ENCODE measurements around the gene BLM. TPM values are rescaled to one million over a fixed set of nuclear protein-coding genes. Genes with fewer than 3 reads are reported as not detected.
"Not testable (repeated sequence)": the region's sequence is repeated elsewhere in the genome, so short reads cannot be mapped to it uniquely, and the experiment has no call there.

Gene BLM
- total RNA-seq, 1 donor from 2014 or later = 74.7 TPM

GRCh38 chr15:90818251-90819210, 101.4 kb downstream of the BLM start:
- intact Hi-C loops (cut with micrococcal nuclease) = loop anchor here (5.0 kb wide), 2 partner anchors 171 to 246 kb away; no protein-coding TSS in a partner anchor

- intact Hi-C loops (cut with micrococcal nuclease) = loop anchor here (5.0 kb wide), 2 partner anchors 172 to 247 kb away; no protein-coding TSS in a partner anchor
Observed at GRCh38 chr15:90819390-90819789, 102.2 kb downstream of the BLM start.

GRCh38 chr15:90819850-90820249, 102.7 kb downstream of the BLM start:
- intact Hi-C loops (cut with micrococcal nuclease) = loop anchor here (5.0 kb wide), 2 partner anchors 173 to 248 kb away; no protein-coding TSS in a partner anchor

- intact Hi-C loops (cut with micrococcal nuclease) = no loop called here
Observed at GRCh38 chr15:90820481-90820880, 103.3 kb downstream of the BLM start.

DNA sequence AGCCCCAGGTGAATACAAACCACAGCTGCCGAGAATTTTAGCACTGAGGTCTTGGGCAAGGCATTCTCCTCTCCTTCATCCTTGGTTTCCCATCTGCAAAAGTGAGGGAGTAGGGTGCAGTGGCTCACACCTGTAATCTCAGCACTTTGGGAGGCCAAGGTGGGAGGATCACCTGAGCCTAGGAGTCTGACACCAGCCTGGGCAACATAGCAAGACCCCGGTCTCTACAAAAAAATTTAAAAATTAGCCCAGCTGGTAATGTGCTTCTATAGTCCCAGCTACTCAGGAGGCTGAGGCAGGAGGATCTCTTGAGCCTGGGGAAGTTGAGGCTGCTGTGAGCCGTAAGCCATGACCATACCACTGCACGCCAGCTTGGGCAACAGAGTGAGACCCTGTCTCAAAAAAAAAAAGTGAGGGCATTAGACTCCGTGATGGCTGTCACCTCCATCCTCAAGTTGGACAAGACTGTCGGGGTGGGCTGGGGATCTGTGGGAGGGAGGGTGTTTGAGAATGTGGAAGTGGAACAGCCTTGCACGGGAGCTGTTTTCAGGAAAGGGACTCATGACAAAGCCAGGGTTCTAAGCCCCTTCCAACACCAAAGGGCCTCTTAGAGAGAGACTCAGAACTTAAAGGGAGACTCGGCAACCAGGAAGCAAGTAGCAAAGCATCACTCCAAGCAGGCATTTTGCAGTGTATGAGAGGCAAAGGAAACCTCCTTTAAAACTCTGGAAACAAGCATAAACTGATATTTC, 105.2 kb downstream of the BLM start:
- intact Hi-C loops (cut with micrococcal nuclease) = no loop called here

- intact Hi-C loops (cut with micrococcal nuclease) = no loop called here
Observed at GRCh38 chr15:90823455-90823974, 106.4 kb downstream of the BLM start.

- intact Hi-C loops (cut with micrococcal nuclease) = not testable (repeated sequence)
Observed at GRCh38 chr15:90825115-90825899, 108.2 kb downstream of the BLM start.

GRCh38 chr15:90826206-90826885, 109.2 kb downstream of the BLM start:
- intact Hi-C loops (cut with micrococcal nuclease) = not testable (repeated sequence)

- intact Hi-C loops (cut with micrococcal nuclease) = no loop called here
Observed at GRCh38 chr15:90826886-90827435, 109.8 kb downstream of the BLM start.

DNA sequence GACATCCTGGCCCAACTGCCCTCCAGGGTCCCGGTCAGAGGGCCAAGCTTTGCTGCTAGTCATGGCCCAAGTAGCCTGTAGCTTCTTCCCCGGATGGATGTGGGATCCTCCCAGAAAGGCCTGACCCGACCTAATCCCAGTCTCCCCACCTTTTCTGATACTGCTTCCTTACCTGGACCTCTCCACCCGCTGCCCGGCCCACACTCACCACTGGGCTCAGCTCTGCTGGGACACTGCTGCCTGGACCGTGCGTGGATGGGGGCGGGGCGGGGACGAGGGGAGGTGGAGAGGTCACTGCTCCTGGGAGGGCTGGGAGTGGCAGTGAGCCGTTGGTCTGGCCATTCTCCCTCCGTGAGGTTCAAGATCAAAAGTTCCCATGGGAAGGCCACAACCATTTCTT, 111.0 kb downstream of the BLM start:
- intact Hi-C loops (cut with micrococcal nuclease) = no loop called here

DNA sequence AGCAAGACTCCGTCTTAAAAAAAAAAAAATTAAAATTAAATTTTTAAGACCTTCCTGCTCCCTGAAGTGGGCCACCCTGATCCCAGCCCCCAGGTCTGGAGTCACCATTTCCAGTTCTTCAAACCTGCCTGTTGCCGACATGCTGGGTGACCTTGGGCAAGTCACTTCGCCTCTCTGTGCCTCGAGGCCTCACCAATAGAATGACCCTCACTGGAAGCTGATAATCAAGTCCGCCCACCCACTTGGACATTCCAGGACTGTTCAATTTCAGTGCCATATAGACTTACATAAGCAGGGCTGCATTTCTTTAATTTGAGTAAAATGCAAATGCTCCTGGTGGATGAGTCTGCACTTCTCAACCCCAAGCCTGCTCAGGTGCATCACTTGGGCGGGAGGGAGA, 112.0 kb downstream of the BLM start:
- intact Hi-C loops (cut with micrococcal nuclease) = no loop called here

- intact Hi-C loops (cut with micrococcal nuclease) = loop anchor here (1.0 to 10.0 kb wide), 9 partner anchors 8 to 875 kb away; partner anchors contain the start of genes BLM and MAN2A2
Observed at GRCh38 chr15:90829942-90830440, 112.8 kb downstream of the BLM start.

DNA sequence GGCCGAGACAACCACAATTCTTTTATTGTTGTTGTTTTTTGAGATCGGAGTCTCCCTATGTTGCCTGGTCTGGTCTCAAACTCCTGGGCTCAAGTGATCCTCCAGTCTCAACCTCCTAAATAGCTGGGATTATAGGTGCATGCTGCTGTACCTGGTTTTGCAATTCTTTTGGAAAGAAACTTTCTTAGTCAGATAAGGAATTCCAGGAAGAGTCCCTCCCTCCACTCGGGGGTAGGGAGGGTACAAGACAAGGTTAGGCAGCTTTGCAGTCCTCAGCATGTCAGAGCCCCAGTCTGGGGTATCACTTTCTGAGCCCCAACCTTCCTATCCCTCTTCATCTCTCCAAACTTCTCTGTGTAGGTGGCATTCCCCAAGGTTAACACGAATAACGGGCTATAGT, 117.5 kb downstream of the BLM start:
- intact Hi-C loops (cut with micrococcal nuclease) = loop anchor here (10.0 kb wide), 1 partner anchor 870 kb away; no protein-coding TSS in a partner anchor

DNA sequence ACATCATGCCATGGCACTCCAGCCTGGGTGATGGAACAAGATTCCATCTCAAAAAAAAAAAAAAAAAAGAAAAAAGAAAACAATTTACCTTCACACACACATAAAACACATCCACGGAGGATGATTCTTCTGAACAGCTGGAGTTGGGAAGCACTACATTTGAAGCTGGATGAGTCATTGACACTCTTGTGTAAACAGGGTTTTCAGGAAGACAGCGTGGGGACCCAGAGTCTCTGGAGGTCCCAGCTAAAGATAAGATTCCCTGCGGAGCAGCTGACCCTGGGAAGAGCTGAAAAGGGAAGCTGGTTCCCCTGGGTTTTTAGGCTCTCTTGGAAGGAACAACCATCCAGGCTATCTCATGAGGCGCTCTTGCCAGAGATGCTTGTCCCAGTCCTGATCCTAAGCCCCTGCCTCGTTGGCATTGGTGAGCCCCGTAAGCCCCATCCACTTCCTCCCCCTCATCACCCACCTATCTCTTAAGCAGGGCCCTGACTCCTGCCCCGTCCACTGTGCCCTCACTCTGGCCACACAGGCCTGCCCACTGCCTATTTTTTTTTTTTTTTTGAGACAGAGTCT, 119.2 kb downstream of the BLM start:
- intact Hi-C loops (cut with micrococcal nuclease) = loop anchor here (10.0 kb wide), 1 partner anchor 868 kb away; no protein-coding TSS in a partner anchor

DNA sequence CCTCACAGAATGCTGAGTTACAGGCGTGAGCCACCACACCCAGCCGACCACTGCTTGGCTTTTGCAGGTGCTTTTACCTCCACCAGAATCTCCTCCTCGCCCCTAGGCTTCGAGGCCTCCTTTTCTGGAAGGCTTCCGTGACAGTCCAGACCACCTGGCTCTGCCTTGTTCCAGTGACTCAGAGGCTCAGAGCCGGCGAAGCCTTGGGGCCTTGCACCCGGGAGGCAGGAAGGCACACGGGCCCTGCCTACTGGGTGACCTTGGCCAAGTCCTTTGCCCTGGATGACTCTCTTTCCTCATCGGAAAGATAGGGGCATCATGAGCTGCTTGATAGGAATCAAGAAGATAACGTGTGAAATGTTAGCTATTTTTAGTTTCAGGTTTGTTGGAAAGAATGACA, 119.9 kb downstream of the BLM start:
- intact Hi-C loops (cut with micrococcal nuclease) = loop anchor here (1.0 to 10.0 kb wide), 2 partner anchors 8 to 868 kb away; no protein-coding TSS in a partner anchor

GRCh38 chr15:90838139-90838538, 121.0 kb downstream of the BLM start:
- intact Hi-C loops (cut with micrococcal nuclease) = loop anchor here (1.0 to 10.0 kb wide), 6 partner anchors 8 to 867 kb away; partner anchors contain the start of gene FURIN

- intact Hi-C loops (cut with micrococcal nuclease) = loop anchor here (1.0 to 10.0 kb wide), 6 partner anchors 8 to 866 kb away; partner anchors contain the start of gene FURIN
Observed at GRCh38 chr15:90838544-90838943, 121.4 kb downstream of the BLM start.

GRCh38 chr15:90839187-90840071, 122.3 kb downstream of the BLM start:
- intact Hi-C loops (cut with micrococcal nuclease) = loop anchor here (2.0 to 10.0 kb wide), 3 partner anchors 29 to 865 kb away; partner anchors contain the start of gene FURIN

Data from T-helper 1 cell treated with Interleukin-12 subunit alpha and Interleukin-12 subunit beta and Interleukin-4 antibody, amounts not matched to agents 30 ng/mL and 1 ng/mL, for 36 hours (primary cell).